GM19328 (cell line): Measurements from ENCODE around the gene NTSR1.

Experiments used
- ATAC-seq: cut with Tn5 transposase; IDR thresholded peaks from one replicate; pipeline ENCODE4 v1.9.1; 2021; ENCODE audit warnings: mild to moderate bottlenecking, moderate library complexity; ENCODE audit not compliant: unreplicated experiment

The NTSR1 gene

GRCh38 chr20:62752671-62753501 is 44.2 kb downstream of the NTSR1 start:
- no peak for ATAC-seq

GRCh38 chr20:62753626-62754025 is 45.0 kb downstream of the NTSR1 start:
- ATAC-seq: no peak

GRCh38 chr20:62754122-62754990 is 45.7 kb downstream of the NTSR1 start:
- ATAC-seq: no peak

DNA sequence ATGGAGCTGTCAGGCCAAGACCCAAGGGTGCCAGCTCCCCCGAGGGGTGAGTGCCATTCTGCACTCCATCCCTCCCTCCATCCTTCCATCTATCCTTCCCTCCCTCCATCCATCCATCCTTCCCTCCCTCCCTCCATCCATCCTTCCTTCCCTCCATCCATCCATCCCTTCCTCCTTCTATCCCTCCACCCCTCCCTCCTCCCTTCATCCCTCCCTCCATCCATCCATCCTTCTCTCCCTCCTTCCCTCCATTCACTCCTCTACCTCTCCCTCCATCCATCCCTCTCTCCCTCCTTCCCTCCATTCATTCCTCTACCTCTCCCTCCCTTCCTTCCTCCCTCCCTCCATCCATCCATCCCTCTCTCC is 46.3 kb downstream of the NTSR1 start:
- no peak for ATAC-seq

- no peak for ATAC-seq
Measured at GRCh38 chr20:62755817-62756724, 47.4 kb downstream of the NTSR1 start.

DNA sequence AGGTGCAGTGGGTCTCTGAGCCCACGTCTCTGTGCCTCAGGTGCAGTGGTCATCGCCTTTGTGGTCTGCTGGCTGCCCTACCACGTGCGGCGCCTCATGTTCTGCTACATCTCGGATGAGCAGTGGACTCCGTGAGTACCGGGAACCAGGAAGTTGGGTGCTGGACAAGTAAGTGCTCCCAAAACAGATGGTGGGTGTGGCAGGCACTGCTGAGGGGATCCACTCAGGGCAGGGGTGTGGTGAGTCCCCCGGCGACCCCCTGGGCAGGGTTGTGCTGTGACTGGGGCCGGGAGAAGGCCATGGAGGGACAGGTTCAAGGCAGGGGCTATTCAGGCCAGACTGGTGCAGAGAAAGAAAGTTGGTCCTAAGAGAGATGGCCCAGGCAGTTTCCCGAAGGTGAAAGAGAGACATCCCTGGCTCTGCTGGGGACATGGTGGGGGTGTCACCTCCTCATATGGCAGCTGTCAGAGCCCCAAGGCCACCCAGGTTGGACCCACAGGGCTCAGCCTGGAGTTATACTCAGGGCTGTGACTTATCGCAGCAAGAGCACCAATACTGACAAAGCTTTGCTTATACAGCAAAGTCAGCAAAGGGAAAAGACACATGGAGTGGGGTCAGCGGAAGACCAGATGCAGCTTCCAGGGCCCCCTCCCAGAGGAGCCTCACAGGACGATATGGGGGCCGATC is 49.7 kb downstream of the NTSR1 start:
- ATAC-seq: no peak

GRCh38 chr20:62759981-62760431 is 51.4 kb downstream of the NTSR1 start:
- ATAC-seq: no peak

- no peak for ATAC-seq
Measured at GRCh38 chr20:62760471-62760855, 51.8 kb downstream of the NTSR1 start.

- no peak for ATAC-seq
Measured at GRCh38 chr20:62760856-62761758, 52.5 kb downstream of the NTSR1 start.

GRCh38 chr20:62761759-62762131 is 53.1 kb downstream of the NTSR1 start:
- no peak for ATAC-seq

GRCh38 chr20:62762376-62762775 is 53.7 kb downstream of the NTSR1 start:
- ATAC-seq: no peak

- no peak for ATAC-seq
Measured at GRCh38 chr20:62762801-62763368, 54.2 kb downstream of the NTSR1 start.

DNA sequence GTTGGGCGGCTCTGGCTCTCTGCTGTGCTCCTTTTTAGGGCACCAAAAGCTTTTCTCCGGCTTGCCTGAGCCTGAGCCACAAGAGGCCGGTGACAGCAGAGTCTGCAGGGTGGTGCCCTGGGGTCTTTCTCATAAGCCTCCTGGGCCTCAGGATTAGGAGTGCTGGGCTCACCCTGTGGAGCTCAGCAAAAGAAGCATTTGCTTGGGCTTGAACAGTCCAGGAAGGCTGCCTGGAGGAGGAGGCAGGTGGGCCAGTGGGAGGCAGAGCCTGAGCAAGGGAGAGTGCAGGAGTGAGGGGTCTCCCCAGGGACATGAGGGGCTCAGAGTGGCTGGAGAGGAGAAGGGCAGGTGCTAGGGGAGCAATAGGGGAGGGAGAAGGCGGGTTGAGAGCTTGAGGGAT is 54.8 kb downstream of the NTSR1 start:
- no peak for ATAC-seq

DNA sequence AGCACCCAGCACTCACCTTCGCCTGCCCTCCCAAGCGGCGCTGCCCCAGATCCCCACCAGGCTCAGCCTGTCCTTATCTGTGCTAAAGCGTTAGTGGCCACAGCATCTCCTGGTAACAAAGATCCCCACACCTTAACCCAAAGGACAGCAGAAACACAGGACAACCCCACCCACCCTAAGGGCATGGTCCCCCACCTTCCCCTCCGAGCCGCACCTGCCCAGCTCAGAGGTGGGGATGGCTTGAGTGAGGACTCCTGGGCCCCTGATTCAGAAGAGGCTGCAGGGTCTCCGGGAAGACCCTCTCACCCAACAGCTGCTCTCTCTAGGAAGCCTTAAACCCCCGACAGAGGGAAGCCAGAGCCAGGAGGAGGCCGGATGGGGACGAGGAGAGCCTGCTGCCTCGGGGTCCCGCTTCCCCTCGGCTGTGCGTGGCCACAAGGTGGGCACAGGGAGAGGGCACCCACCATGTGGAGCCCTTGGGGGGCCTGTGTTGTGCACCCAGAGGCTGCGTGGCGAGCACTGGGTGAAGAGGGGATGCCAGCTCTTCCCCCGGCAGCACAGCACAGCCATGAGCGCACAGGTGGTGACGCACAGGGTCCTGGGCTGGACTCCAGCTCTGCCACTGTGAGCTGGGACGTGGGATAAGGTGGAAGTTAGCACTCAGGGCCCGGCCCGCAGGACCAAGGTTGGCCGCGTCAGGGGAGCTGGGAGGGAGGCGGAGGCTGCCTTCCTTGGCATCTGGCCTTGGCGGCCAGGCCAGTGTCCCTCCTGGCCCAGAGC is 55.7 kb downstream of the NTSR1 start:
- no peak for ATAC-seq

GRCh38 chr20:62765021-62765420 is 56.4 kb downstream of the NTSR1 start:
- ATAC-seq: no peak

DNA sequence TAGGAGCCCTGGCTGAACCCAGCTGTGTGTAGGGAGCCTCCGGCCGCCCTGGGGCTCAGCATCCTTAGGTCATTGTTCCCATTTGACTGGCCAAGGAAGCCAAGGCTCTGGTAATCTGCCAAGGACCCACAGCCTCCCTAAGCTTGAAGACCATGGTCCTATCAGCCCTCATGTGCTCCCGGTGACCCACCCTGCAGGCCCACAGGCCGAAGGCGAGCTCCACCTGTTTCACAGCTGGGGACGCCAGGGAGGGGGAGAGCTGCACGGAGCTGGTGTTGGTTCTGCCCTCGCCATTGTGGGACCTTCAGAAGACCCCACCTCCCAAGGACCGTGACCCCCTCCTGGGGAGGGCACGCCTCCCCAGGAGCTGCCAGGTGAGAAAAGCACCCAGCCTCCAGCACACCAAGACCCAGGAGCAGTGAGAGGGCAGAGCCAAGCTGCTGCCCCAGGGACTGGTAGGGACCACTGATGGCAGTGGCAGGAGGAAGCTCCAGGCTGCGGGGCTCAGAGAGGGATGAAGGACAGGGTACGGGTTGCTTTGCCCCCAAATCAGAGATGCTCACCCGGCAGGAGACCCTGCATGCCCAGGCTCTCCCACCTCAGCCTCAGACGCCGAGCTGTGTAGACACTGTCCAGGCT is 56.9 kb downstream of the NTSR1 start:
- ATAC-seq: no peak

DNA sequence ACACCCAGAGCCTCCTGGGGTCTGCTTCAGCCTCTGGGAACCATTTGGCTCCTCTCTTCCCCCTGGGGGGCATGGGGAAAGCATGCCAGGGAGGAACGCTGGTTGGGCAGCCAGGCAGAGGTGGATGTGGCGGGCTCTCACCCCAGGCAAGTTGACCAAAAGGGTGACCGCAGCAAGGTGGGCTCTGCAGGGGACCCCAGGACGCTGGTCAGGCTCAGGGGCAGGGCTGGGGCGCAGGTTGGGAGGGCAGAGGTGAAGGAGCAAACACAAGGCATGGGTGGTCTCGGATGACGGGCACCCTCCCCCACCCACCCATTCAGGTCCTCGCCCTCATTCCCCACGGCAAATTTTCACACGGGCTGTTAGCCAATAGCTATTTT is 57.4 kb downstream of the NTSR1 start:
- ATAC-seq: no peak

DNA sequence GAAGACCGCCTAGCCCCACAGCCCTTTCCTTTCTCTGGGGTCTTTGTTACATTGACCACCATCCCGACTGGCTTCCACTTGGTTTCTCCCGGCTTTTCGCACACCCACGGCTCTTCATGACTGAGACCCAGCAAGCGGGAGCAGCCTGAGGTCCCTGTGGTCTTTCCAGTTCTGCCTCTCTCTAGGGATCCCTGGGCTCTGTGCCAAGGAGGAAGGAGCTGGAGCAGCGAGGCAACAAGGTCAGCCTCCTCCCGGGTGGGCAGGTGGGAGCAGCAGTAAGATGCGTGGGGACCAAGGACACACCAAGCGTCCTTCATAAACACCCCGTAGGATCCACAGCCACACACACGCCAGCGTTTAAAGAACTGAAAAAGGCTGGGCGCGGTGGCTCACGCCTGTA is 58.1 kb downstream of the NTSR1 start:
- ATAC-seq: no peak
